GM21515 (cell line): ENCODE data around the gene AMH.

Experiments used
- ATAC-seq: cut with Tn5 transposase; IDR thresholded peaks from one replicate; pipeline ENCODE4 v1.9.1; 2021; ENCODE audit not compliant: unreplicated experiment

AMH gene

DNA sequence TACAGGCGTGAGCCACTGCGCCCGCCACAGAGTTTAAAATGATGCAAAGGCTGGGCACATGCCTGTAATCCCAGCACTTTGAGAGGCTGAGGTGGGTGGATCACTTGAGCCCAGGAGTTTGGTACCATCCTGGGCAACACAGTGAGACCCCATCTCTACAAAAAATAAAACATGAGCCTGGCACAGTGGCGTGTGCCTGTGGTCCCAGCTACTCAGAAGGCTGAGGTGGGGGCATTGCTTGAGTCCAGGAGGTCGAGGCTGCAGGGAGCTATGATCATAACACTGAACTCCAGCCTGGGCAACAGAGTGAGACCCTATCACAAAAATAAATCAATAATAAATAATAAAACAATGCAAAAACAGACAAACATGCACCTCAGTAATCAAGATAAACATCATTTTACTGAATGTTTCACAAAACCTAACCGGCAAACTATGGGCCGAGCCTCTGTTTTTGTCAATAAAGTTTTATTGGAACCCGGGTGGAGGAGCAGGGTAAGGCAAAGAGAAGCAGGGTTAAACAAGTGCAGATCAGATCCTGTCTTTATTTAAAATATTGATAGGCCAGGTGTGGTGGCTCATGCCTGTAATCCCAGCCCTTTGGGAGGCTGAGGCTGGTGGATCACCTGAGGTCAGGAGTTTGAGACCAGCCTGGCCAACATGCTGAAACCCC, 34.8 kb downstream of the AMH start:
- no peak for ATAC-seq

- ATAC-seq = no peak
These were observed 37.4 kb downstream of the AMH start for GRCh38 chr19:2286402-2287140.

- no peak for ATAC-seq
These were observed 38.6 kb downstream of the AMH start for GRCh38 chr19:2287585-2288337.

DNA sequence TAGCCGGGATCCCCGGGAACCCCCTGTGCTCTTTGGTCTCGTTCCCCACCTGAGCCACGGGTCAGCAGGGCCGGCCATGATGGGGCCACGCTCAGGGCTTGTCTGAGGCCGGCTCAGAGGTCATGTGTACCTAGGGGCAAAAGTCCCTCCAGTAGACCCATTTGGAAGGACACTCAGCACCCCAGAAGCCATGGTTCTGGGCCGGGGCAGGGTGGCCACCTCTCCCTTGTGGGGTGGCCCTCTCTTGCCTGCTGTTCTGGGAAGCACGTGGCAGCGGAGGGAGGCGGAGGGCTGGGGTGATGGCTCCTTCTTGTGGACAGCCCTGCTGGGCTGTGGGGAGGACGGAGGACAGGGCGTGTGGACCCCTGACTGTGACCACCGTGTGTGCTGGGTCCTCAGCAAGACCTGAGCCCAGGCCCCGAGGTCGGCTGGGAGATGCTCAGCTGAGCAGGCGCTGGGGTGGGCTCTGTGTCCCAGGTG, 39.3 kb downstream of the AMH start:
- no peak for ATAC-seq

DNA sequence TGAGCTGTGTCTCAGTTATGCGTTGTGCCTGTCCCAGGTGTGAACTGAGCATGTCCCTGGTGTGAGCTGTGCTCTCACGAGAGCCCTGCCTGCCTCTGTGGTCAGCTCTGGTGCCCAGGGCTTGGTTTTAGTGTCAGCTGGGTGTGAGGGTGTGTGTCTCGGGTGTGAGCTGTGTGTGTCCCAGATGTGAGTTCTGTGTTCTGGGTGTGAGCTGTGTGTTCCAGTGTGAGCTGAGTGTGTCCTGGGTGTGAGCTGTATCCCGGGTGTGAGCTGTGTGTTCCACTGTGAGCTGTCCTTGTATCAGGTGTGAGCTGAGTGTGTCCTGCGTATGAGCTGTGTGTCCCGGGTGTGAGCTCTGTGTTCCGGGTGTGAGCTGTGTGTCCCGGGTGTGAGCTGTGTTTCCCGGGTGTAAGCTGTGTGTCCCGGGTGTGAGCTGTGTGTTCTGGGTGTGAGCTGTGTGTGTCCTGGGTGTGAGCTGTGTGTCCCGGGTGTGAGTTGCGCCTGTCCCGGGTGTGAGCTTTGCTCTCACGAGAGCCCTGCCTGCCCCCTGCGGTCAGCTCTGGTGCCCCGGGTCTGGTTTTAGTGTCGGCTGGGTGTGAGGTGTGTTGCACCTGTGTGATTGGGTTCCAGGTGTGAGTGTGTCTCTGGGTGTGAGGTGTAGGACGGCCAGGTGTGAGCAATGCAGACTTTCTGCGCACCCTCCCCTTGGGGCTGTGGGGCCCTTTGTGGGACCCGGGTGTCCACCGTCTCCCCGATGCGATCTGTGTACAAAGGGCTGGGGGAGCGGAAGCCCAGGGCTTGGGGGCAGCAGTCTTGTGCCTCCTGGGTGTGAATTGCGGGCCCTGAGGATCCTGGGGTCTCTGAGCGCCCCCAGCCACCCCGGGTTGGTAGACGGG, 39.9 kb downstream of the AMH start:
- ATAC-seq = no peak

DNA sequence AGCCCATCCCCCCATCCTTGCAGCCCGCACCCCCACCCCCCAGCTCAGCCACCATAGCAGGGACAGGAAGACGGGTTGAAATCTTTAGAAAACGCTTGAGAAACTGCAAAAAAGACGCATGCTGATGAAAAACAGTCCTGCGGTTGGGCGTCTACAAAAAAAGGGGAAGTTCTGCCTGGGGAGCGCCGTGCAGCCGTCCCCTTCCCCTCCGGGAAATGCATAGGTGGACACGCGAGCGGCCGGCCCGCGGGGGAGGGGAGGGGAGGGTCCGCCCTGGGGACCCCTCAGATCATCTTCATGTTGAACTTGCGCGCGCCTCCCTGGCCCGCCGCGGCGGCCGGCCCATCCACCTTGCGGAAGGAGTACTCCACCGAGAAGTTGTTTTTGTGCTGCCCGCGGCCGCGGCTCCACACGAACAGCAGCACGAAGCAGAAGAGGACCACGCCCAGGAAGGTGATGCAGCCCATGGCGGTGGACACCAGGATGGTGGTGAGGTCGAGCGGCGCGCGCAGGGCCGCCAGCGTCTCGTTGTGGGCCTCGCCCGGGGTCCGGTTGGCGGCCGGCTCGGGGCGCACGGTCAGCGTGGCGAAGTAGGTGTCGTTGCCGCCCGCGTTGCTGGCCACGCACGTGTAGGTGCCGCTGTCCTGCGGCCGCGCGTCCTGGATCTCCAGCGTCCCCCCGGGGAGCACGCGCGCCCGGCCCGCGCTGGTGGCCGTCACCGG, 40.8 kb downstream of the AMH start:
- ATAC-seq = no peak

DNA sequence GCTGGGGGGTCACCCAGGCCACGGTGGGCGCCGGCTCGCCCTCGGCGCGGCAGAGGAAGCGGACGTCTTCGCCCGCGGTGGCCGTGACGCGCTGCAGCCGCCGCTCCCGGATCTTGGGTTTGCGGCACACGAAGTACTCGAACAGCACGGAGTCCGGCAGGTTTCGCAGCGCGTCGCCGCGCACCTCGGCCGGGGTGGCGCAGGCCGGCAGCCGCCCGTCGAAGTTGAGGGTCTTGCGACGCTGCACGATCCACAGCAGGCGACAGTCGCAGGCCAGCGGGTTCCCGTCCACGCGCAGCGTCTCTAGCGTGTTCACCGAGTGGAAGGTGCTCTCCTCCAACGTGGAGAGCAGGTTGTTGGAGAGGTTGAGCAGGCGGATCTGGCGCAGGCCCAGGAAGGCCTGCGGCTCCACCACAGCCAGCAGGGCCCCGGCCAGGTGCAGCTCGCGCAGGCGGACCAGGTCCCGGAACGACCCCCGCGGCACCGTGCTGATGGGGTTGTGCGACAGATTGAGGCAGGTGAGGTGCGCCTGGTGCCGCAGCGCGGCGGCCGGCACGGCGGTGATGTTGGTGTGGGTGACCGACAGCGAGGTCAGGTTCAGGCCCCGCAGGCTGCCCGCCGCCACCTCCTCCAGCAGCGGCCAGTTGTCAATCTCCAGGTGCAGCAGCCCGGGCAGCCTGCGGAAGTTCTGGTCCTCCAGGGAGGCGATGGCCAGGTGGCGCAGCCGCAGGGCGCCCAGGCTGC, 41.5 kb downstream of the AMH start:
- no peak for ATAC-seq

- ATAC-seq = no peak
These were observed 42.1 kb downstream of the AMH start for GRCh38 chr19:2291185-2291751.

GRCh38 chr19:2294687-2295335, 45.7 kb downstream of the AMH start:
- ATAC-seq = no peak

- ATAC-seq = no peak
These were observed 47.0 kb downstream of the AMH start for GRCh38 chr19:2296141-2296540.

- no peak for ATAC-seq
These were observed 51.4 kb downstream of the AMH start for GRCh38 chr19:2300533-2300932.
